ENCODE measurements around the gene XRCC1.

XRCC1 gene

DNA sequence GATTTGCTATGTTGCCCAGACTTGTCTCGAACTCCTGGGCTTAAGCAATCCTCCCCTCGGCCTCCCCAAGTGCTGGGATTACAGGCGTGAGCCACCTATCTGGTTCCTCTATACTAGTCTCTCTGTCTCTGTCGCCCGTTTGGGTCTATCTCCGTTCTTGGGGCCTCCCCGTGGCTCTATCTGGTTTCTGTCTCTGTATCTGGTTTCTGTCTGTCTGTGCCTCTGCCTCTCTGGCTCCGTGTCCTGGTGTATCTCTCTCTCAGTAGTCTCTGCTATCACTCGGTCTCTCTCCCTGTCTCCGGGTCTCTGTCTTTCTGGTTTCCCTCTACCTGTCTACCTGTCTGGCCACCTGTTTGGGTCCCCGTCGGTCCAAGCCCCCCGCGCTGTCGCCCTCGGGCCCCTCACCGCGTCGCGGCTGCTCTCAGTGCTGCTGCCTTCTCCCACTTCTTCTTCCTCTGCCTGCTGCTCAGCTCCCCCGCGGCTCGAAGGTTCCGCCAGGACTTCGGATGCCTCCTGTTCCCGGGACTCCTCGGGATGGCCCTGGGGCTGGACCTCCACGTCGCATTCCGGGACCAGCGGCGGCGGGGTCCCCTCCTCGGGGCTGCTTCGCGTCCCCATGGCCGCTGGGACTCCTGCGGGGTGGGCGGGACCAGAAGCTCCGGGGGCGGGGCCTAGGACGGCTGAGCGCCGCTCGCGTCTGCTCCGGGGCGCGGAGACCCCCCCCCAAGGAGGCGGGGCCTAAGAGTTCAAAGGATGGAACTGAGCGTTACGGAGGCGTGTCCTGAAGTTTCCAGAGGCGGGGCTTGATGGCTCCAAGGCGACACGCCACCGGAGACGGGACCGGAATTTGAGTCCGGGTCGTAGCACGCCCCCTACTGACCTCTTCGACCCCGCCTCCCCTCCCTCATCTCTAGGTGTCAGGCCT lies 71.6 kb downstream of the XRCC1 start (continued):
- TF ChIP-seq, protein P1, sequence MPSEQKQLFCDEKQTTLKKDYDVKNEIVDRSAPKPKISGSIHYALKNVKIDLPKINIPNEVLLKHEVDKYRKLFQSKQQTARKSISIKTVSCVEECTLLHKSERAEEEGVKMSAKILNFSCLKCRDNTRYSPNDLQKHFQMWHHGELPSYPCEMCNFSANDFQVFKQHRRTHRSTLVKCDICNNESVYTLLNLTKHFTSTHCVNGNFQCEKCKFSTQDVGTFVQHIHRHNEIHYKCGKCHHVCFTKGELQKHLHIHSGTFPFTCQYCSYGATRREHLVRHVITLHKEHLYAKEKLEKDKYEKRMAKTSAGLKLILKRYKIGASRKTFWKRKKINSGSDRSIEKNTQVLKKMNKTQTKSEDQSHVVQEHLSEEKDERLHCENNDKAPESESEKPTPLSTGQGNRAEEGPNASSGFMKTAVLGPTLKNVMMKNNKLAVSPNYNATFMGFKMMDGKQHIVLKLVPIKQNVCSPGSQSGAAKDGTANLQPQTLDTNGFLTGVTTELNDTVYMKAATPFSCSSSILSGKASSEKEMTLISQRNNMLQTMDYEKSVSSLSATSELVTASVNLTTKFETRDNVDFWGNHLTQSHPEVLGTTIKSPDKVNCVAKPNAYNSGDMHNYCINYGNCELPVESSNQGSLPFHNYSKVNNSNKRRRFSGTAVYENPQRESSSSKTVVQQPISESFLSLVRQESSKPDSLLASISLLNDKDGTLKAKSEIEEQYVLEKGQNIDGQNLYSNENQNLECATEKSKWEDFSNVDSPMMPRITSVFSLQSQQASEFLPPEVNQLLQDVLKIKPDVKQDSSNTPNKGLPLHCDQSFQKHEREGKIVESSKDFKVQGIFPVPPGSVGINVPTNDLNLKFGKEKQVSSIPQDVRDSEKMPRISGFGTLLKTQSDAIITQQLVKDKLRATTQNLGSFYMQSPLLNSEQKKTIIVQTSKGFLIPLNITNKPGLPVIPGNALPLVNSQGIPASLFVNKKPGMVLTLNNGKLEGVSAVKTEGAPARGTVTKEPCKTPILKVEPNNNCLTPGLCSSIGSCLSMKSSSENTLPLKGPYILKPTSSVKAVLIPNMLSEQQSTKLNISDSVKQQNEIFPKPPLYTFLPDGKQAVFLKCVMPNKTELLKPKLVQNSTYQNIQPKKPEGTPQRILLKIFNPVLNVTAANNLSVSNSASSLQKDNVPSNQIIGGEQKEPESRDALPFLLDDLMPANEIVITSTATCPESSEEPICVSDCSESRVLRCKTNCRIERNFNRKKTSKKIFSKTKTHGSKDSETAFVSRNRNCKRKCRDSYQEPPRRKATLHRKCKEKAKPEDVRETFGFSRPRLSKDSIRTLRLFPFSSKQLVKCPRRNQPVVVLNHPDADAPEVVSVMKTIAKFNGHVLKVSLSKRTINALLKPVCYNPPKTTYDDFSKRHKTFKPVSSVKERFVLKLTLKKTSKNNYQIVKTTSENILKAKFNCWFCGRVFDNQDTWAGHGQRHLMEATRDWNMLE (tag by site-specific recombination; conservative IDR thresholded peaks at IDR 0.05; ENCODE audit: low read depth): no peak; the same call in 1 of the 2 replicates
- TF ChIP-seq, protein P2, sequence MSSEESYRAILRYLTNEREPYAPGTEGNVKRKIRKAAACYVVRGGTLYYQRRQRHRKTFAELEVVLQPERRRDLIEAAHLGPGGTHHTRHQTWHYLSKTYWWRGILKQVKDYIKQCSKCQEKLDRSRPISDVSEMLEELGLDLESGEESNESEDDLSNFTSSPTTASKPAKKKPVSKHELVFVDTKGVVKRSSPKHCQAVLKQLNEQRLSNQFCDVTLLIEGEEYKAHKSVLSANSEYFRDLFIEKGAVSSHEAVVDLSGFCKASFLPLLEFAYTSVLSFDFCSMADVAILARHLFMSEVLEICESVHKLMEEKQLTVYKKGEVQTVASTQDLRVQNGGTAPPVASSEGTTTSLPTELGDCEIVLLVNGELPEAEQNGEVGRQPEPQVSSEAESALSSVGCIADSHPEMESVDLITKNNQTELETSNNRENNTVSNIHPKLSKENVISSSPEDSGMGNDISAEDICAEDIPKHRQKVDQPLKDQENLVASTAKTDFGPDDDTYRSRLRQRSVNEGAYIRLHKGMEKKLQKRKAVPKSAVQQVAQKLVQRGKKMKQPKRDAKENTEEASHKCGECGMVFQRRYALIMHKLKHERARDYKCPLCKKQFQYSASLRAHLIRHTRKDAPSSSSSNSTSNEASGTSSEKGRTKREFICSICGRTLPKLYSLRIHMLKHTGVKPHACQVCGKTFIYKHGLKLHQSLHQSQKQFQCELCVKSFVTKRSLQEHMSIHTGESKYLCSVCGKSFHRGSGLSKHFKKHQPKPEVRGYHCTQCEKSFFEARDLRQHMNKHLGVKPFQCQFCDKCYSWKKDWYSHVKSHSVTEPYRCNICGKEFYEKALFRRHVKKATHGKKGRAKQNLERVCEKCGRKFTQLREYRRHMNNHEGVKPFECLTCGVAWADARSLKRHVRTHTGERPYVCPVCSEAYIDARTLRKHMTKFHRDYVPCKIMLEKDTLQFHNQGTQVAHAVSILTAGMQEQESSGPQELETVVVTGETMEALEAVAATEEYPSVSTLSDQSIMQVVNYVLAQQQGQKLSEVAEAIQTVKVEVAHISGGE (tag by site-specific recombination; conservative IDR thresholded peaks at IDR 0.05; ENCODE audit: low read depth): peak; percentile 30; the same call in 1 of the 2 replicates
- TF ChIP-seq ZNF521 (tag by site-specific recombination; IDR thresholded peaks at IDR 0.05): no peak
- TF ChIP-seq ZNF776 (tag by site-specific recombination; IDR thresholded peaks at IDR 0.05; ENCODE audit: borderline replicate concordance): no peak
- no peak; the same call in 1 of the 2 replicates for TF ChIP-seq ZSCAN30 (tag by site-specific recombination; IDR thresholded peaks at IDR 0.05)
- no peak for TF ChIP-seq ZNF214 (tag by site-specific recombination; IDR thresholded peaks at IDR 0.05; ENCODE audit: borderline replicate concordance)
- no peak; the same call in 1 of the 2 replicates for TF ChIP-seq ZXDB (tag by site-specific recombination; IDR thresholded peaks at IDR 0.05)
- TF ChIP-seq WT1 (tag by site-specific recombination; IDR thresholded peaks at IDR 0.05): no peak; the same call in 1 of the 2 replicates
- TF ChIP-seq ZSCAN16 (tag by site-specific recombination; IDR thresholded peaks at IDR 0.05): peak; percentile 63; the same call in 1 of the 2 replicates
- no peak for TF ChIP-seq ZNF248 (tag by site-specific recombination; IDR thresholded peaks at IDR 0.05)
- TF ChIP-seq BCL11A (tag by site-specific recombination; IDR thresholded peaks at IDR 0.05; ENCODE audit: low read depth): peak; percentile 36; the same call in 1 of the 2 replicates
- peak; percentile 75; the same call in 1 of the 2 replicates for TF ChIP-seq ZFP37 (tag by site-specific recombination; IDR thresholded peaks at IDR 0.05)
- no peak for TF ChIP-seq HOXA7 (CRISPR knock-in tag; IDR thresholded peaks at IDR 0.05; ENCODE audit: borderline replicate concordance)
- TF ChIP-seq, protein P3, sequence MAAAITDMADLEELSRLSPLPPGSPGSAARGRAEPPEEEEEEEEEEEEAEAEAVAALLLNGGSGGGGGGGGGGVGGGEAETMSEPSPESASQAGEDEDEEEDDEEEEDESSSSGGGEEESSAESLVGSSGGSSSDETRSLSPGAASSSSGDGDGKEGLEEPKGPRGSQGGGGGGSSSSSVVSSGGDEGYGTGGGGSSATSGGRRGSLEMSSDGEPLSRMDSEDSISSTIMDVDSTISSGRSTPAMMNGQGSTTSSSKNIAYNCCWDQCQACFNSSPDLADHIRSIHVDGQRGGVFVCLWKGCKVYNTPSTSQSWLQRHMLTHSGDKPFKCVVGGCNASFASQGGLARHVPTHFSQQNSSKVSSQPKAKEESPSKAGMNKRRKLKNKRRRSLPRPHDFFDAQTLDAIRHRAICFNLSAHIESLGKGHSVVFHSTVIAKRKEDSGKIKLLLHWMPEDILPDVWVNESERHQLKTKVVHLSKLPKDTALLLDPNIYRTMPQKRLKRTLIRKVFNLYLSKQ (tag by site-specific recombination; IDR thresholded peaks at IDR 0.05; ENCODE audit: borderline replicate concordance): no peak
- TF ChIP-seq ZBTB20 (tag by site-specific recombination; IDR thresholded peaks at IDR 0.05): peak; percentile 64
- TF ChIP-seq YY1 (tag by site-specific recombination; IDR thresholded peaks at IDR 0.05): no peak; the same call in 1 of the 2 replicates
- TF ChIP-seq ZNF416 (tag by site-specific recombination; IDR thresholded peaks at IDR 0.05): no peak
- TF ChIP-seq ZNF121 (tag by site-specific recombination; IDR thresholded peaks at IDR 0.05): no peak
- TF ChIP-seq, protein P4, sequence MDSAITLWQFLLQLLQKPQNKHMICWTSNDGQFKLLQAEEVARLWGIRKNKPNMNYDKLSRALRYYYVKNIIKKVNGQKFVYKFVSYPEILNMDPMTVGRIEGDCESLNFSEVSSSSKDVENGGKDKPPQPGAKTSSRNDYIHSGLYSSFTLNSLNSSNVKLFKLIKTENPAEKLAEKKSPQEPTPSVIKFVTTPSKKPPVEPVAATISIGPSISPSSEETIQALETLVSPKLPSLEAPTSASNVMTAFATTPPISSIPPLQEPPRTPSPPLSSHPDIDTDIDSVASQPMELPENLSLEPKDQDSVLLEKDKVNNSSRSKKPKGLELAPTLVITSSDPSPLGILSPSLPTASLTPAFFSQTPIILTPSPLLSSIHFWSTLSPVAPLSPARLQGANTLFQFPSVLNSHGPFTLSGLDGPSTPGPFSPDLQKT (IDR thresholded peaks at IDR 0.05; ENCODE audit: borderline replicate concordance, low read depth, low read length): no peak
- no peak for TF ChIP-seq KLF10 (tag by site-specific recombination; IDR thresholded peaks at IDR 0.05)
- no peak for TF ChIP-seq ZNF530 (tag by site-specific recombination; IDR thresholded peaks at IDR 0.05; ENCODE audit: low read depth)
- TF ChIP-seq ZNF341 (tag by site-specific recombination; IDR thresholded peaks at IDR 0.05; ENCODE audit: low read depth): peak; percentile 50; the same call in 1 of the 2 replicates
- no peak for TF ChIP-seq ZNF146 (tag by site-specific recombination; IDR thresholded peaks at IDR 0.05)
- no peak for TF ChIP-seq ZNF629 (tag by site-specific recombination; IDR thresholded peaks at IDR 0.05)
- TF ChIP-seq, protein P5, sequence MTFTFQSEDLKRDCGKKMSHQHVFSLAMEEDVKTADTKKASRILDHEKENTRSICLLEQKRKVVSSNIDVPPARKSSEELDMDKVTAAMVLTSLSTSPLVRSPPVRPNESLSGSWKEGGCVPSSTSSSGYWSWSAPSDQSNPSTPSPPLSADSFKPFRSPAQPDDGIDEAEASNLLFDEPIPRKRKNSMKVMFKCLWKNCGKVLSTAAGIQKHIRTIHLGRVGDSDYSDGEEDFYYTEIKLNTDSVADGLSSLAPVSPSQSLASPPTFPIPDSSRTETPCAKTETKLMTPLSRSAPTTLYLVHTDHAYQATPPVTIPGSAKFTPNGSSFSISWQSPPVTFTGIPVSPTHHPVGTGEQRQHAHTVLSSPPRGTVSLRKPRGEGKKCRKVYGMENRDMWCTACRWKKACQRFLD (tag by site-specific recombination; IDR thresholded peaks at IDR 0.05): no peak
- TF ChIP-seq ZNF391 (tag by site-specific recombination; IDR thresholded peaks at IDR 0.05; ENCODE audit: borderline replicate concordance, low read depth): peak; percentile 93
- TF ChIP-seq TRIM28 (IDR thresholded peaks at IDR 0.05; ENCODE audit: borderline replicate concordance, low read length): no peak

Data from HEK293 (cell line).